NCI-H2227 treated with DMSO at 0.1 percent for 48 hours (cell line): ENCODE measurements around the gene TMPRSS4.

Experiments used
- DNase-seq: peaks from one replicate; lab custom pipeline; 2025; lab: John Stamatoyannopoulos, UW

The TMPRSS4 gene

GRCh38 chr11:118153976-118154375 is 77.1 kb downstream of the TMPRSS4 start:
- DNase-seq, result no peak

GRCh38 chr11:118154641-118155040 is 77.8 kb downstream of the TMPRSS4 start:
- no peak for DNase-seq

GRCh38 chr11:118155776-118156530 is 79.1 kb downstream of the TMPRSS4 start:
- DNase-seq, result no peak

DNA sequence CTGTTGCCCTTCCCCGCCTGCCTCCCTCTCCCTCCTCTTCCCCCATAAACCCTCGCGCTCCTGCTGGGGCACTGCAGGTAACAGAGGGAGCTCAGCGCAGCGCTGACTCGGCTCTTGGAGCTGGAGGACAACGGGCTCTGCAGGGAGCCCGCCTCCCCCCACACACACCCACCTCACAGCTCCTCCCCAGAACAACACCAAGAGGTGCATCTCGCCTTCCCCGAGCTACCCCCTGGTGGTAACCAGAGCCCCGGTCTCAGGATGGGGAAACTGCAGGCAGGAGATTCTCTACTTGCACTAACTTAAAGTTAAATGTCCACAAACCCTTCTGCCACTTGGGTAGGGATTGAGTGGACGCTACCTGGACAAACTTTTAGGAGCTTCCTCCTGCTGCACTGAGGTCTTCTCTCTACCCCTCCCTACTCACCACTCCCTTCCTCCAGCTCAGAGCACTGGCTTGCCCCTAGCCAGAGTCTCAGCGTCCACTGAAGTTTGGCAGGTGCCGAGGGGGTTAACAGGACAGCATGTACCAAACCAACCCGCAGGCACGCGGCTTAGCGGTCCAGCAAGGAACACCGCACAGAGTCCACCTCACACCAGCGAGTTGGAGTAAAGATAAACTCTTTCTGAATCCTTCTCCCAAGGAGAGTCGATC is 79.8 kb downstream of the TMPRSS4 start:
- no peak for DNase-seq

DNA sequence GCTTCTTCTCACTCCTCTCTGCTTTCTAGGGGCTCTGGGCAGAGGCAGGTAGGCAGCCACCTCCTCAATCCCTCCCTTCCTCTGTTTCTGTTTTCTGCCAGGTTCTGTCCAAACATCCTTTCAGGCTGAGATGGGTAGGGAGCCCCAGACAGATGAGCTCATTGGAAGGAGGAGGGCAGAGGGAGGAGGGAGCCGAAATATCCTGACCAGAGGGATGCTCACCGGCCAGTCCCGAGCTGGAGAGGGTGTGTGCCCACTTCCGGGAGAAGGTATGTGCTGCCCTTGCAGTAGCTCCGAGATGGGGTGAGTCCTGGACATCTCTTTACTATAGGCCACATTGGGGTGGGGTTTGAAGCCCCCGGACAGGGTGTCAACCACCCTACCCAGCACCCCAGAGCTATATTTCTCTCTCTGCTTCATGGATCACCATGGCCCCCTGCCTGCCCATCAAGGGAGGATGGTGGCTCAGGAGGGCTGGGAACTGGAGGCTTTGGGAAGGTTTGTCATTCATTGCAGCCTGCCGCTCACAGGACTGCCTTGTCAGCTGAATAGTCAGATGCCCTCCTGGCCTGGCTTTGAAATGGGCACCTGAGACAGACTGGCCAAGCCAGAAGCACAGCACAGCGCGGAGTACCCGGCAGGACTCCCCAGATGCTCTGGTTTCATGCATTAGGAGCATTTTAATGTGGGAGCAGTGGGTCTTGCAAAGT is 80.5 kb downstream of the TMPRSS4 start:
- no peak for DNase-seq

- no peak for DNase-seq
Observed at GRCh38 chr11:118161786-118162185, 84.9 kb downstream of the TMPRSS4 start.

- no peak for DNase-seq
Observed at GRCh38 chr11:118162846-118163245, 86.0 kb downstream of the TMPRSS4 start.

DNA sequence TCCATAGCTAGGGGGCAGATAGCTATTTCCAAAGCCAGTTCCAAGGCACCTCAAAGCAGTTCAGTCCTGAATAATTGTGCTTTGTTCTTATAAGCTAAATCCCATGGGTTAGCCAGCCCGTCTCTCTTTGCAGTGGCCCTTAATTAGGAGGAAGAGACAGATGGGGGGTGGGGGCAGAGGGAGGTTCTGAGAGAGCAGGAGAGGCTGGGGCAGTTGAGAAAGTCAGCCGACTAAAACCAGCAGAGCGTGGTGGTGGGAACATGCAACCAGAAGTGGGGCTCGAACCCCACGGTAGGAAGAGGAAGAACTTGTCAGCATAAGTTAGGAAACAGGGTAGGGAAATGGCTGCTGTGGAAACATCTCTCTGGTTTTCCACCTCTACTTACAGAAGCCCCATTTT is 86.6 kb downstream of the TMPRSS4 start:
- DNase-seq, result no peak

DNA sequence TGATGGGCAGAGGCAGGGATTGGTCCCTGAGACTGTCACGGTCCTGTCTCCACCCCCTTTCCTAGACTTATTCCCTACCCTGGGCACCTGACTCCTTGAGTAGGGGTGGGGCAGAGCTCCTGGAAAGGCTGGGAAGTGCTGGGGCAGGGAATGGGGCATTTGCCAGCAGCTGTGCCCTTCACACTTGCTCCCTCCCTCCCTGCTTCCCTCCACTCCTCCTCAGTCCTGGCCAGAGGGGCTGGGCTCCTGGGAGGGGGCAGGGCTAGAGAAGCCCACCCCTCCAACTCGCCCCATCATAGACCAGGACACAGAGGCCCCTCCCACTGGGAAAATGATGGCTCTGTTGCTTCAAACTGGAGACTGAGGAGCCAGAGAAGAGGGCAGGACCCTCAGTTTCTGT is 88.0 kb downstream of the TMPRSS4 start:
- no peak for DNase-seq

DNA sequence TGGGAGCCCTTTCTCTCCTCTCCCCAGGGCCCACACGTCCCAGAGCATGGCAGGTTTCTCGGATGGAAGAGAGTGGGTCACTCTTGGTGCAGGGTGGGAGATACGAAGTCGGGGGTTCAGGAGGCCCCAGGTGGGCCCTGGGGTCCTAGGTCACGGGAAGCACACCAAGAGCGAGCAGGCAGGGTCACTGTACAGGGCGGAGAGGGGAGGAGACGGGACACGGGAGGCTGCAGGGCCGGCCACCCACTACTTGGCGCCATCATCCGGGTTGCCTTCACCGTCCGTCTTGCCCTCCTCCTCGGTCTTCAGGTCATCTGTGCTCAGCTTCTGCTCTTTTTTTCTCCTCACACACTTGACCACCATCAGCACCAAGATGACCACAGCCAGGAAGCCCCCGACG is 89.8 kb downstream of the TMPRSS4 start:
- DNase-seq, result no peak

DNA sequence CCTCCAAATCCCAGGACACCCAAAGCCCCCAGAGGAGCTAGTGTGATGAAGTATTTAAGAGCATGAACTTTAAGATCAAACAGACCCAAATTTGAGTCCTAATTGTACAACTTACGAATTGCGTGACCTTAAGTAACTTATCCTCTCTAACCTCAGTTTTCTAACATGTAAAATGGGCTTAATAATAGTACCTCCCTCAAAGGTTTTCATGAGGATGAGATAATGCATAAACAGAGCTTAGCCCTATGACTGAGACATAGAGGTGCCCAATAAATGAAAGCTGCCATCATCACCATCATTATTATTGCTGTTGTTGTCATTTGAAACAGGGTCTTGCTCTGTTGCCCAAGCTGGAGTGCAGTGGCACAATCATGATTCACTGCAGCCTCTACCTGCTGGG is 90.4 kb downstream of the TMPRSS4 start:
- no peak for DNase-seq

- no peak for DNase-seq
Observed at GRCh38 chr11:118167906-118168305, 91.0 kb downstream of the TMPRSS4 start.

DNA sequence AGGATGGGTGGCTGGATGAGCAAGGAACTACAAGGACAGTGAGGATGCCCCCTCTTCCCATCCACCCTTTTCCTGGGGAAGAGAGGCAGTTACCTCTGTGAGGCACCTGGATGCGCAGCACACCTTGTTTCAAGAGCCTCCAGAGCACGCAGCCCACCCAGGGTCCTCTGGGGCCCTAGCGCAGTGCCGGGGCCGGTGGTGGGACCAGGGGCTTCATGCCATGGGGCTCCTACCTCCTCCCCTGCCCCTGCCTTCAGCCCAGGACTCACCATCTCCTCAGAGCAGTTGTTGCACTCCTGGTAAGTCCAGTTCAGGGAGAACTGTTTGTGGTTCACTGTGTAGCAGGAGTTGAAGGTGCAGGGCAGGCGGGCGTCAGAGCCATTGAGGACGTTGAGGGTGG is 91.4 kb downstream of the TMPRSS4 start:
- no peak for DNase-seq

GRCh38 chr11:118168751-118169150 is 91.9 kb downstream of the TMPRSS4 start:
- DNase-seq, result no peak

DNA sequence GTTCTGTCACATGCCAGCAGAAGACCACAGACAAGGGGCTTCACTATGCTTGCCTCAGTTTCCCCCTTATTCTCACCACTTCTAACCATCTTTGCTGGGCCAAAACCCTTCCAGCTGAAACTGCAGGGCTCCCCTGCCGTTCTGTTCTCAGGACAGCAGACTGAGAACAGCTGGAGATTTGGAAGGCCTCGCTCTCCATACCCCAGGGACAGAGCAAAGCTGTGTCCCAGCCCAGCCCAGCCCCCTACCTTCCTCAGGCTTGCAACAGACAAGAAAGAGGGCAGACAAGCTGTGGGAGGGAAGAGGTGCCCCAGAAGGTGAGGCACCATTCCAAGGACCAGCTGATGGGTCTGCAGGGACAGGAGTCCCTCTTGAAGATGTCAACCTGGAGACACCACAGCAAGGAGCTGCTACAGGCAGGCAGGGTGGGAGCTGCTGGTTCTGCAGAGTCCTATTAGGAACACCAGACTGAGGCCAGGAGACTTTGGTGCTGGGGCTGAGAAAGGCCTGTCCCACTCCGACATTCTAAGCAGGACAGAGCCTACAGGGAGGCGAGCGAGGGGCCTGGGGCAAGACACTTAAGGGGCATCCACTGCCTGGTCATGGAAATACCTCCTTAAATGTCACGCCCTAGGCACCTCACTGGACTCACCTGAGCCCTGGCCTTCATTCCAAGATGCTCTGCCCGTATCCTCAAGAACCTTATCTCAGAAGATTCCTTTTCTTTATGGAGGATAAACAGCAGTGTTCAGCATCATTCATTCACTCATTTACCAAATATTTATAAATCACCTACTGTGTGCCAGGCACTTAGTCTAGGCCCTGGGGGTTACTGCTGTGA is 92.6 kb downstream of the TMPRSS4 start:
- DNase-seq, result no peak

- no peak for DNase-seq
Observed at GRCh38 chr11:118170231-118170630, 93.4 kb downstream of the TMPRSS4 start.

GRCh38 chr11:118170882-118171268 is 94.0 kb downstream of the TMPRSS4 start:
- no peak for DNase-seq
